HCT116 (cell line): Measurements from ENCODE around the gene CLRN3. TPM values are rescaled to one million over a fixed set of nuclear protein-coding genes. Genes with fewer than 3 reads are reported as not detected.

Experiments used
- ATAC-seq: fragments of 200-7000 bp; cut with Tn5 transposase; 2 replicates; pipeline ENCODE4 v1.9.1; 2020; ENCODE audit warnings: mild to moderate bottlenecking, moderate library complexity
- BruUV-seq: library from RNA; stranded (reverse); fragments of 400-500 nt; replicated peaks from 2 replicates; lab custom pipeline; 2021; lab: Mats Ljungman, UMichigan
- CTCF ChIA-PET: fragments of 300-600 bp; sonication (Branson Sonifier 250); formaldehyde crosslinking; loops from one replicate; lab custom pipeline; 2021; ENCODE audit warnings: antibody characterized with exemption; lab: Charles Lee
- POLR2A ChIA-PET: fragments of 300-600, 350-600 bp; sonication (Branson Sonifier 250); formaldehyde crosslinking; loops from one replicate; lab custom pipeline; 2021; ENCODE audit warnings: antibody characterized with exemption; lab: Charles Lee
- RAD21 ChIA-PET, 2 experiments: fragments of 300-600 bp; sonication (Branson Sonifier 250); formaldehyde crosslinking; loops; one replicate each; lab custom pipeline; 2023; ENCODE audit warnings: low total read pairs in 2 of 2; ENCODE audit not compliant: uncharacterized antibody in 2 of 2, unreplicated experiment in 2 of 2, low non-redundant PET in 1 of 2; lab: Charles Lee
- DNase-seq: peaks from one replicate; pipeline ENCODE4 v3.0.0-alpha.2; 2010; ENCODE audit warnings: low read depth, low spot score
- H2AFZ ChIP-seq: fragments of 200-600 bp; shearing (Covaris generic), sonication (generic); 2 replicates; pipeline ENCODE4 v1.6.1; 2017; ENCODE audit warnings: low read depth, mixed run types, mixed read lengths, antibody characterized with exemption, low read length; ENCODE audit not compliant: poor library complexity, severe bottlenecking
- H3K27ac ChIP-seq: 2 replicates; pipeline ENCODE4 v1.5.1; 2012; ENCODE audit warnings: low read depth, low read length
- H3K27me3 ChIP-seq: fragments of 200-600 bp; sonication (generic); 2 replicates; pipeline ENCODE4 v1.6.1; 2016; ENCODE audit warnings: mixed run types, low read length, mixed read lengths; ENCODE audit not compliant: insufficient read depth
- H3K36me3 ChIP-seq, 2 experiments: fragments of 200-500 bp in 1 of 2; fragments of 200-600 bp in 1 of 2; sonication (Bioruptor generic) in 1 of 2; sonication (generic) in 1 of 2; 2 replicates each; pipeline versions ENCODE4 v1.5.1 to v1.6.1; 2014 to 2016; ENCODE audit warnings: low read length in 2 of 2, inconsistent platforms in 1 of 2, mixed read lengths in 1 of 2, mixed run types in 1 of 2; ENCODE audit not compliant: insufficient read depth in 2 of 2, control insufficient read depth in 1 of 2
- H3K4me1 ChIP-seq, 2 experiments: fragments of 200-600 bp in 1 of 2; sonication (generic) in 1 of 2; 2 replicates each; pipeline versions ENCODE4 v1.5.1 to v1.6.1; 2012 to 2017; ENCODE audit warnings: low read length in 2 of 2, inconsistent platforms in 1 of 2, mild to moderate bottlenecking in 1 of 2, mixed read lengths in 1 of 2, mixed run types in 1 of 2, moderate library complexity in 1 of 2; ENCODE audit not compliant: insufficient read depth in 2 of 2, control insufficient read depth in 1 of 2
- H3K4me2 ChIP-seq: fragments of 200-600 bp; sonication (generic); 2 replicates; pipeline ENCODE4 v1.6.1; 2017; ENCODE audit warnings: mixed run types, low read length, mixed read lengths
- H3K4me3 ChIP-seq, 2 experiments: fragments of 200-600 bp in 1 of 2; sonication (generic) in 1 of 2; replicated peaks in 1 of 2; 2 replicates each; pipeline ENCODE4 v1.5.1; 2011 to 2016; ENCODE audit warnings: low read length in 2 of 2, control low read depth in 1 of 2, low read depth in 1 of 2, mild to moderate bottlenecking in 1 of 2, mixed read lengths in 1 of 2, mixed run types in 1 of 2
- H3K79me2 ChIP-seq: fragments of 200-600 bp; sonication (generic); 2 replicates; pipeline ENCODE4 v1.6.1; 2017; ENCODE audit warnings: mild to moderate bottlenecking, mixed run types, low read length, moderate library complexity, mixed read lengths; ENCODE audit not compliant: insufficient read depth
- H3K9ac ChIP-seq: fragments of 200-600 bp; sonication (generic); 2 replicates; pipeline ENCODE4 v1.6.1; 2016; ENCODE audit warnings: low read length, mixed read lengths
- H3K9me2 ChIP-seq: fragments of 200-600 bp; sonication (generic), shearing (Covaris generic); 2 replicates; pipeline ENCODE4 v1.6.1; 2017; ENCODE audit warnings: mixed run types, mild to moderate bottlenecking, moderate library complexity; ENCODE audit not compliant: insufficient read depth
- H3K9me3 ChIP-seq, 2 experiments: fragments of 200-500 bp in 1 of 2; fragments of 200-600 bp in 1 of 2; sonication (Bioruptor generic) in 1 of 2; sonication (generic) in 1 of 2; 2 replicates each; pipeline ENCODE4 v1.6.1; 2014 to 2017; ENCODE audit warnings: low read length in 2 of 2, mixed read lengths in 2 of 2, inconsistent platforms in 1 of 2, low read depth in 1 of 2, mild to moderate bottlenecking in 1 of 2, mixed run types in 1 of 2, moderate library complexity in 1 of 2; ENCODE audit not compliant: control insufficient read depth in 1 of 2, insufficient read depth in 1 of 2
- H4K20me1 ChIP-seq: fragments of 200-600 bp; sonication (generic), shearing (Covaris generic); 2 replicates; pipeline ENCODE4 v1.6.1; 2017; ENCODE audit warnings: mixed run types, mild to moderate bottlenecking, moderate library complexity; ENCODE audit not compliant: insufficient read depth
- CBX3 ChIP-seq: IDR thresholded peaks from 2 replicates; pipeline ENCODE4 v1.6.1; 2012; ENCODE audit warnings: low read depth
- ELF1 ChIP-seq: IDR thresholded peaks from 2 replicates; pipeline ENCODE4 v1.6.1; 2012; ENCODE audit warnings: low read depth, borderline replicate concordance
- EZH2phosphoT487 ChIP-seq: fragments of 200-600 bp; IDR thresholded peaks from 2 replicates; pipeline ENCODE4 v1.6.1; 2018; ENCODE audit warnings: antibody characterized with exemption, borderline replicate concordance
- FOSL1 ChIP-seq: IDR thresholded peaks from 2 replicates; pipeline ENCODE4 v1.6.1; 2012; ENCODE audit warnings: low read depth
- JUND ChIP-seq: IDR thresholded peaks from 2 replicates; pipeline ENCODE4 v1.6.1; 2012
- POLR2A ChIP-seq: IDR thresholded peaks from 2 replicates; pipeline ENCODE4 v1.7.0; 2011; ENCODE audit warnings: borderline replicate concordance; ENCODE audit not compliant: insufficient read depth, insufficient read length; ENCODE audit errors: extremely low read depth
- SIN3A ChIP-seq: IDR thresholded peaks from 2 replicates; pipeline ENCODE4 v1.6.1; 2012; ENCODE audit warnings: low read depth
- SP1 ChIP-seq: IDR thresholded peaks from 2 replicates; pipeline ENCODE4 v1.6.1; 2012; ENCODE audit warnings: low read depth
- SRF ChIP-seq: IDR thresholded peaks from 2 replicates; pipeline ENCODE4 v1.6.1; 2012; ENCODE audit warnings: low read depth
- intact Hi-C: fragments of 100-400 bp; cut with micrococcal nuclease; formaldehyde crosslinking; loops from 2 replicates; pipeline ENCODE4 v1.10.0; 2022
- total RNA-seq: library from RNA; stranded (reverse); gene quantifications from one replicate; pipeline ENCODE4 v1.2.1, GENCODE V29; 2021; ENCODE audit not compliant: unreplicated experiment
- TF ChIP-seq, protein P1 (sequence below), 3 experiments: fragments of 200-600 bp in 1 of 3; sonication (generic) in 1 of 3; IDR thresholded peaks in 2 of 3; conservative IDR thresholded peaks in 1 of 3; 2 replicates each; pipeline ENCODE4 v1.5.1; 2012 to 2017; ENCODE audit warnings: low read depth in 2 of 3, low read length in 2 of 3, antibody characterized with exemption in 1 of 3, borderline replicate concordance in 1 of 3, control low read depth in 1 of 3, mild to moderate bottlenecking in 1 of 3, mixed read lengths in 1 of 3, mixed run types in 1 of 3, moderate library complexity in 1 of 3; ENCODE audit not compliant: insufficient read depth in 1 of 3

CLRN3 gene
- total RNA-seq, 1 experiment from 2014 or later, result 0.39 TPM

DNA sequence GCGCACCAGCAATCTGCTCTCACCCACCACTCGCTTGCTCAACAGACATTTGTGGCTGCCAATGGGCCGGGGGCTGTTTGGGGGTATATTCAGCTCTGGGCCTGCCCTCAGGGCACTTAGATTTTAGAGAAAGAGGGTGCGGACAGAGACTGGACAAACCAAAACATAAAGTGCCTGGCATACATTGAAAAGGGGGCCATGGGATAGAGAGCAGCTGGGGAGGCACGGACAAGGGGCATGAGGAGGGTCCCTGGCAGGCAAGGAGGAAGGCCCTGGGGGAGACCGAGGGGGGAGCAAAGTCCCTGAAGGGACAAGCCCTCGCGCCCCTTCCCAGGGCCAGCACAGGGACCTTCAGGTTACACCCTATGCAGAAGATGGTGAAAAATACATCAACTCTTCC is 43.5 kb downstream of the CLRN3 start:
- POLR2A ChIA-PET, result no interaction called here
- no peak for ATAC-seq
- CTCF ChIA-PET, result interaction anchor here (6.5 kb wide), 1 partner anchor 132 kb away, joined by 131 read pairs; no protein-coding TSS in a partner anchor

GRCh38 chr10:127848226-127848625 is 44.5 kb downstream of the CLRN3 start:
- CTCF ChIA-PET, result no interaction called here

More for the DNA sequence above, 43.5 kb downstream of the CLRN3 start:
- Histone ChIP-seq H3K9me3 (no peaks in the 10 kb centered on the region), H3K9me2 (no peaks in the 10 kb centered on the region), H3K79me2 (no peaks in the 10 kb centered on the region), H3K36me3 (no peaks in the 10 kb centered on the region), H3K27me3 (peaks cover 30% of the 10 kb centered on the region), H3K9ac (no peak overlapping the region), H3K27ac (no peak overlapping the region), H4K20me1 (no peaks in the 10 kb centered on the region), H3K4me3 (no peak overlapping the region), H2AFZ (no peak overlapping the region), H3K4me1 (no peaks in the 10 kb centered on the region)
- no peak for DNase-seq
- intact Hi-C loops, result no loop called here
- RAD21 ChIA-PET, result no interaction called here
- no TSS peak for BruUV-seq
- TF ChIP-seq SRF, result no peak
- TF ChIP-seq SP1, result no peak
- TF ChIP-seq, protein P1, sequence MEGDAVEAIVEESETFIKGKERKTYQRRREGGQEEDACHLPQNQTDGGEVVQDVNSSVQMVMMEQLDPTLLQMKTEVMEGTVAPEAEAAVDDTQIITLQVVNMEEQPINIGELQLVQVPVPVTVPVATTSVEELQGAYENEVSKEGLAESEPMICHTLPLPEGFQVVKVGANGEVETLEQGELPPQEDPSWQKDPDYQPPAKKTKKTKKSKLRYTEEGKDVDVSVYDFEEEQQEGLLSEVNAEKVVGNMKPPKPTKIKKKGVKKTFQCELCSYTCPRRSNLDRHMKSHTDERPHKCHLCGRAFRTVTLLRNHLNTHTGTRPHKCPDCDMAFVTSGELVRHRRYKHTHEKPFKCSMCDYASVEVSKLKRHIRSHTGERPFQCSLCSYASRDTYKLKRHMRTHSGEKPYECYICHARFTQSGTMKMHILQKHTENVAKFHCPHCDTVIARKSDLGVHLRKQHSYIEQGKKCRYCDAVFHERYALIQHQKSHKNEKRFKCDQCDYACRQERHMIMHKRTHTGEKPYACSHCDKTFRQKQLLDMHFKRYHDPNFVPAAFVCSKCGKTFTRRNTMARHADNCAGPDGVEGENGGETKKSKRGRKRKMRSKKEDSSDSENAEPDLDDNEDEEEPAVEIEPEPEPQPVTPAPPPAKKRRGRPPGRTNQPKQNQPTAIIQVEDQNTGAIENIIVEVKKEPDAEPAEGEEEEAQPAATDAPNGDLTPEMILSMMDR (IDR thresholded peaks at IDR 0.05 in 2 of 3, conservative IDR thresholded peaks at IDR 0.05 in 1 of 3; ENCODE audit: borderline replicate concordance in 1 of 3, insufficient read depth in 1 of 3, low read depth in 2 of 3, low read length in 2 of 3), result no peak
- TF ChIP-seq ELF1, result no peak
- TF ChIP-seq CBX3, result no peak
- no peak for TF ChIP-seq SIN3A
- no peak for TF ChIP-seq POLR2A
- no peak for TF ChIP-seq EZH2phosphoT487
- no peak for TF ChIP-seq FOSL1
- TF ChIP-seq, all 23 proteins: peak for 0
- H3K4me2 ChIP-seq, result no peak overlapping the region

More at GRCh38 chr10:127848226-127848625, 44.5 kb downstream of the CLRN3 start:
- no peaks in the 10 kb centered on the region for H3K9me3 ChIP-seq
- no peaks in the 10 kb centered on the region for H3K36me3 ChIP-seq
- DNase-seq (no peak), ATAC-seq (no peak)
- BruUV-seq, result no TSS peak
- no peaks in the 10 kb centered on the region for H3K4me1 ChIP-seq
- RAD21 ChIA-PET, result no interaction called here
- H2AFZ ChIP-seq, result no peak overlapping the region
- TF ChIP-seq ELF1 (no peak), JUND (no peak), SRF (no peak)
- H4K20me1 ChIP-seq, result no peaks in the 10 kb centered on the region
- intact Hi-C loops, result no loop called here
- H3K27ac ChIP-seq, result no peak overlapping the region
- H3K27me3 ChIP-seq, result peaks cover 39% of the 10 kb centered on the region
- no peak overlapping the region for H3K9ac ChIP-seq
- H3K9me2 ChIP-seq, result no peaks in the 10 kb centered on the region
- H3K79me2 ChIP-seq, result no peaks in the 10 kb centered on the region
- no peak overlapping the region for H3K4me2 ChIP-seq
- no peak overlapping the region for H3K4me3 ChIP-seq
- POLR2A ChIA-PET, result no interaction called here
